T-helper 1 cell (primary cell): Measurements from ENCODE around the gene PLCXD1.
A peak's percentile ranks its signal among the peaks of the same experiment; 100 is the strongest.
"Not testable (repeated sequence)": the region's sequence is repeated elsewhere in the genome, so short reads cannot be mapped to it uniquely, and the experiment has no call there.

Source experiments
- DNase-seq, 5 donors: peaks; one replicate each; pipeline ENCODE4 v3.0.0-alpha.2; 2012 to 2020

The PLCXD1 gene

DNA sequence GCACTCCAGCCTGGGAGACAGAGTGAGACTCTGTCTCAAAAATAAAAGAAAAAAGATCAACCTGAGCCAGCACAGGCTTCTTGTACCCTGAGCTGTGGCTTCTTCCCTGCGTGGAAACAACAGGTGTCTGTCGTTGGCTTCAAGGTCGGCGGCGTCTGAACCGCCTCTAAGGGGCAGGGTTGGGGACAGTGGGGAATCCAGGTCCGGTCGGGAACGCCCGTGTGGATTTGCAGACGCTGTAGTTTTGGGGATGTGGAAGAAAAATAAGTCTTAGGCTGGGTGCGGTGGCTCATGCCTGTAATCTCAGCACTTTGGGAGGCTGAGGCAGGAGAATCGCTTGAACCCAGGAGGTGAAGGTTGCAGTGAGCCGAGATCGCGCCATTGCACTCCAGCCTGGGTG is 17.2 kb upstream of the PLCXD1 start:
- DNase-seq: not testable (repeated sequence)

DNA sequence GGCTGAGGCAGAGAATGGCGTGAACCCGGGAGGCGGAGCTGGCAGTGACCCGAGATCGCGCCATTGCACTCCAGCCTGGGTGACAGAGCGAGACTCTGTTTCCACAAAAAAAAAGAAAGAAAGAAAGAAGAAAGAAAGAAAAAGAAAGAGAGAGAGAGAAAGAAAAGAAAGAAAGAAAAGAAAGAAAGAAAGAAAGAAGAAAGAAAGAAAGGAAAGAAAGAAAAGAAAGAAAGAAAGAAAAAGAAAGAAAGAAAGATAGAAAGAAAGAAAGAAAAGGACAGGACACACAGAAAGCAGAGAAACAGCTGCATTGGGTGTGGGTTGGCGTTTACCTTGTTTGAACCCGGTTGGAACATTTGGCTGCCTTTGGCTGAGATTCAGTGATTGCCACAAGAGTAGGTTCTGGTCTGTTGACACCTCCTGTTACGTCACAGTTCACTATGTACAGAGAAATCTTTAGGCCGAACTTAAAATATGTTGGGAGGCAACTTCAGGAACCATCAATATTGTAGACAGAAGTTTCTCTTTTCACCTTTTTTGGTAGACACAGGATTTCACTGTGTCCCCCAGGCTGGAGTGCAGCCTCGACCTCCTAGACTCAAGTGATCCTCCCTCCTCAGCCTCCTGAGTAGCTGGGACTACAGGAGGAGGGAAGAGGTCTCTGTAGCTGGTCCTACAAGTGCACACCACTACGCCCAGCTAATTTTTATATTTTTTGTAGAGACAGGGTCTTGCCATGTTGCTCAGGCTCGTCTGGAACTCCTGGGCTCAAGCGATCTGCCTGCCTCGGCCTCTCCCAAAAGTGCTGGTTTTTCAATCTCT is 16.3 kb upstream of the PLCXD1 start:
- no peak for DNase-seq

GRCh38 chrX:265502-265901 is 15.7 kb upstream of the PLCXD1 start:
- DNase-seq: no peak

- DNase-seq: no peak
Measured at GRCh38 chrX:267771-268261, 13.4 kb upstream of the PLCXD1 start.

DNA sequence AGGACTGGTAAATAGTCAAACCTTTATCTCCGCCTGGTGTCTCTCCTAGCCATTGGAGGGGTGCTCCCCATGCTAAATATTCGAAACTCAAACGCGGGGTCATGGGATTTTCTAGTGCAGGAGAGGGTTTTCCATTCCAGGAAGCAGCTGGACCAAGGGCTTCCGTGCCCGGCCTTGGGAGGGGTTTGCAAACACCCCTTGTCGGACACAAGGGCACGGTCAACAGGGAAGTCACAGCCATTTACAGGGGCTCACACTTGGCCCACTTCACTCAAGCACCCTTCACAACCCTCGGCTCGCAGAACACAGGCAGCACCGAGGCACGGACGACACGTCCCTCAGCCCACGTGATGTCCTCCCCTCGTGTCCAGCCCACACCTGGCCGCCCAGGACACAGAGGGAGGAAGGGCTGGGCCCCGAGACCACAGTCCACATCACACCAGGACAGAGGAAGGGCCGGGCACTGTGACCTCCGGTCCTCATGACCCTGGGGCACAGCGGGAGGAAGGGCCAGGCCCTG is 10.3 kb upstream of the PLCXD1 start:
- no peak for DNase-seq

DNA sequence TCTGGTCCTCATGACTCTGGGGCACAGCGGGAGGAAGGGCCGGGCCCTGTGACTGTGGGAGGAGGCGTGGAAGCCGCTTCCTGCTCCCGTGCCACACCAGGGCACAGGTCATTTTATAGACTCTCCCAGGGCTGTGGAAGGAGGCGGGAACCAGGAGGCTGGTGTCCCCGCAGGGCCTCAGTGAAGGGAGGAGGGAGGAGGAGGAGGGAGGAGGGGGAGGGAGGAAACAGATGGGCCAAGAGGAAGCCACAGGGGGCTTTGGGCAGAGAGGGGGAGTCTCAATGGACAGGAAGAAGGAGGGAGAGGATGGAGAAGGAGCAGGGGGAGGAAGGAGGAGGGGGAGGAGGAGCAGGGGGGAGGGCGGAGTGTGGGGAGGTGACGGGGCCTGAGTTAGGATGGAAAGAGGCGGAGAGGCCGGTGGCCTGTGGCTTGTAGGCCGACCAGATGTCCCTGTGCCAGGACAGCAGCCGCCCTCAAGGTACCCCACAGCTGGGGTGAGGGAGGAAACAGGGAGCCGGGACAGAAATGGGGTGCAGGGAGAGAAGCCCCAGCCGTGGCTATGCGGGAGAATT is 6.2 kb upstream of the PLCXD1 start:
- DNase-seq: no peak

GRCh38 chrX:275476-275966 is 5.7 kb upstream of the PLCXD1 start:
- no peak for DNase-seq

- DNase-seq: peak in 4 of 5 donors; percentile 37 to 54 (median 41)
Measured at GRCh38 chrX:275967-276580, 5.1 kb upstream of the PLCXD1 start.

GRCh38 chrX:276581-277201 is 4.5 kb upstream of the PLCXD1 start:
- DNase-seq: peak in 1 of 5 donors; percentile 14

DNA sequence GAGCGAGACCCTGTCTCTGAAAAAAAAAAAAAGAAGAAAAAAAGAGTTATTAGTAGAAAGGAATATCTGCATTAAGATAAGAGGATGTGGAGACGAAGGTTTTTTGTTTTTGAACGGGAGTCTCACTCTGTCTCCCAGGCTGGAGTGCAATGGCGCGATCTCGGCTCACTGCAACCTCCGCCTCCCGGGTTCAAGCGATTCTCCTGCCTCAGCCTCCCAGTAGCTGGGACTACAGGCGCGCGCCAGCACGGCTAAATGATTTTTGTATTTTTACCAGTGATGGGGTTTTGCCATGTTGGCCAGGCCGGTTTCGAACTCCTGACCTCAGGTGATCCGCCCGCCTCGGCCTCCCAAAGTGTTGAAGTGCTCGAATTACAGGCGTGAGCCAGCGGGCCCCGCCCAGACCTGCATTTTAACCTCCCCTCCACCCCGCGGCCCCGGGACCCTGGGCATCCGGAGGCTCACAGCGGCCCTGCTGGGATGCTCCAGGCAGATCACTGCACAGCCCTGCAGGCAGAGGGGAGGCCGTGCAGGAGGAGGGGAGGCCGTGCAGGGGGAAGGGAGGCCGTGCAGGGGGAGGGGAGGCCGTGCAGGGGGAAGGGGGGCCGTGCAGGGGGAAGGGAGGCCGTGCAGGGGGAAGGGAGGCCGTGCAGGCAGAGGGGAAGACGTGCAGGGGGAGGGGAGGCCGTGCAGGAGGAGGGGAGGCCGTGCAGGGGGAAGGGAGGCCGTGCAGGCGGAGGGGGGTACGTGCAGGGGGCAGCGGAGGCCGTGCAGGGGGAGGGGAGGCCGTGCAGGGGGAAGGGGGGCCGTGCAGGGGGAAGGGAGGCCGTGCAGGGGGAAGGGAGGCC is 1.2 kb upstream of the PLCXD1 start:
- not testable (repeated sequence) for DNase-seq

- not testable (repeated sequence) for DNase-seq
Measured at GRCh38 chrX:280722-281121, 459 bp upstream of the PLCXD1 start.

DNA sequence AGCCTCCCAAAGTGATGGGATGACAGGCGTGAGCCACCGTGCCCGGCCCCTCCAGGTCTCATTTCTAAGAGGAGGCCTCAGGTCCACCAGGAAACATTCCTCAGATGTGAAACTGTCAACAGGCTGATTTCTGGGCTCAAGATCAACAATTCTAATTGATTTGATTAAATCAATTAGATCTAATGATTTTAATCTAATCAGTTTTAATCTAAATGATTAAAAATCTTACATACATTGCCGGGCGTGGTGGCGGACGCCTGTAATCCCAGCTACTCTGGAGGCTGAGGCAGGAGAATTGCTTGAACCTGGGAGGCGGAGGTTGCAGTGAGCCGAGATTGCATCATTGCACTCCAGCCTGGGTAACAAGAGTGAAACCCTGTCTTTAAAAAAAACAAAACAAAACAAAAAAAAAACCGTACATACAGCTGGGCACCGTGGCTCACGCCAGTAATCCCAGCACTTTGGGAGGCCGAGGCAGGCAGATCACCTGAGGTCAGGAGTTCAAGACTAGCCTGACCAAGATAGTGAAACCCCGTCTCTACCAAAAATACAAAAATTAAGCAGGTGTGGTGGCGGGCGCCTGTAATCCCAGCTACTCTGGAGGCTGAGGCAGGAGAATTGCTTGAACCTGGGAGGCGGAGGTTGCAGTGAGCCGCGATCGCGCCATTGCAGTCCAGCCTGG is 960 bp downstream of the PLCXD1 start:
- DNase-seq: not testable (repeated sequence)

GRCh38 chrX:283115-283845 is 2.1 kb downstream of the PLCXD1 start:
- peak; percentile 74 to 91 (median 86) for DNase-seq

- no peak for DNase-seq
Measured at GRCh38 chrX:285076-285677, 4.0 kb downstream of the PLCXD1 start.

- no peak for DNase-seq
Measured at GRCh38 chrX:287670-288069, 6.5 kb downstream of the PLCXD1 start.

DNA sequence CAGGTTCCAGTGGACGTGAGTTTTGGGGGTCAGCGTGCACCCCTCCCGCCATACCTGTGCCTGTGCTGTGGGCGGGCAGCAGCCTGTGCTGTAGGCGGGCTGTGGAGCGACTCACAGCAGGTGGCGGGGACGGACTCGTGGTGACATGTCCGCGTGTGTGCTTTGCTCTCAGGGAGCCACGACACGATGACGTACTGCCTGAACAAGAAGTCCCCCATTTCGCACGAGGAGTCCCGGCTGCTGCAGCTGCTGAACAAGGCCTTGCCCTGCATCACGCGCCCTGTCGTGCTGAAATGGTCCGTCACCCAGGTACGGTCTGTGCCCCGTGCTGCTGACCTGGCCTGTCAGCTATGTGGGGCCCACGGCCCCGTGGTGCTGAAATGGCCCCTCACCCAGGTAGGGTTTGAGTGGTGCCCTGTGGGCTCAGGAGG is 7.4 kb downstream of the PLCXD1 start:
- no peak for DNase-seq

DNA sequence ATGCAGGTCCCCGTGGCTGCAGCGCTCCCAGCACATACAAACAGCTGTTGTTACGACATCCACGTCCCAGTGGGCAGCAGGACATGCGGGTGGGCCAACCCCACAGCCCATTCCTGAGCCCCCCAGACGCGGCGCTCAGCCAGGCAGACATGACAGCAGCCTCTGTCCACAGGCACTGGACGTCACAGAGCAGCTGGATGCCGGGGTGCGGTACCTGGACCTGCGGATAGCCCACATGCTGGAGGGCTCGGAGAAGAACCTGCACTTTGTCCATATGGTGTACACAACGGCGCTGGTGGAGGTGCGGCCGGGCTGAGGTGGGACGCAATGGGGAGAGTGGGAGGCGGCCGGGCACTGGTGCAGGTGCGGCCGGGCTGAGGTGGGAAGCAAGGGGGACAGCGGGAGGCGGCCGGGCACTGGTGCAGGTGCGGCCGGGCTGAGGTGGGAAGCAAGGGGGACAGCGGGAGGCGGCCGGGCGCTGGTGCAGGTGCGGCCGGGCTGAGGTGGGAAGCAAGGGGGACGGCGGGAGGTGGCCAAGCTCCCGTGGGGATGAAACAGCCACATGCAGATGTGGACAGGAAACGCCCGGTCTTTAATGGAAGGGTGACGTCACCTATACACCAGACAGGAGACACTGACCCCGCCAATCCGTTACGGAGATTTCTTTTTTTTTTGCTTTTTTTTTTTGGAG is 9.4 kb downstream of the PLCXD1 start:
- DNase-seq: no peak

DNA sequence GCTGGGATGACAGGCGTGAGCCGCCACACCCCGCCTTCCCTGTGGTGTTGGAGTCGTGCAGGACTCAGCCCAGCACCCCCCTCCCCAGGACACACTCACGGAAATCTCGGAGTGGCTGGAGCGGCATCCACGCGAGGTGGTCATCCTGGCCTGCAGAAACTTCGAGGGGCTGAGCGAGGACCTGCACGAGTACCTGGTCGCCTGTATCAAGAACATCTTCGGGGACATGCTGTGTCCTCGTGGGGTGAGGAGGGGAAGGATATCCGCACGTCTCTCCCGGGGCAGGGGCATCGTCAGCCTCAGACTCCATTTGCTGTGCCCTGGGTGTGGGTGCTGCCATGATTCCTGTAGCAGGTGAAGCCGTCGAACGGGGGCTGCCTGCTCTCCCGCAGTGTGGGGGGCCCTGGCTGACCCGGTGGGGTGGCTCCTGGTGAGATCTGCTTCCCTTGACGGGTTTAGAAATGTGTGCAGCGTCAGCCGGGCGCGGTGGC is 10.3 kb downstream of the PLCXD1 start:
- no peak for DNase-seq
